A673 (cell line): ENCODE measurements around the gene PRRG1. TPM values are rescaled to one million over a fixed set of nuclear protein-coding genes. Genes with fewer than 3 reads are reported as not detected.

Experiments used
- BruUV-seq: library from RNA; stranded (reverse); fragments of 400-500 nt; replicated peaks from 2 replicates; lab custom pipeline; 2021; lab: Mats Ljungman, UMichigan
- CTCF ChIA-PET: fragments of 300-600 bp; sonication (Branson Sonifier 250); formaldehyde crosslinking; loops from one replicate; lab custom pipeline; 2022; ENCODE audit warnings: antibody characterized with exemption; lab: Charles Lee
- POLR2A ChIA-PET: fragments of 300-600 bp; sonication (Branson Sonifier 250); formaldehyde crosslinking; loops from one replicate; lab custom pipeline; 2022; ENCODE audit warnings: antibody characterized with exemption; ENCODE audit not compliant: low non-redundant PET; lab: Charles Lee
- DNase-seq: peaks from one replicate; pipeline ENCODE4 v3.0.0-alpha.2; 2015; ENCODE audit warnings: low spot score
- H3K27ac ChIP-seq: fragments of 200-600 bp; sonication (generic); 2 replicates; pipeline ENCODE4 v1.5.1; 2016; ENCODE audit warnings: mixed run types, low read depth, mild to moderate bottlenecking, mixed read lengths, antibody characterized with exemption, low read length; ENCODE audit not compliant: poor library complexity, severe bottlenecking
- H3K27me3 ChIP-seq: fragments of 200-600 bp; sonication (generic); replicated peaks from 2 replicates; pipeline ENCODE4 v1.6.1; 2017; ENCODE audit warnings: mixed run types, low read depth, mild to moderate bottlenecking, mixed read lengths, antibody characterized with exemption, low read length; ENCODE audit not compliant: insufficient read depth, poor library complexity
- H3K36me3 ChIP-seq: fragments of 200-600 bp; sonication (generic); 2 replicates; pipeline ENCODE4 v1.6.1; 2016; ENCODE audit warnings: mixed run types, mild to moderate bottlenecking, mixed read lengths, antibody characterized with exemption, low read length; ENCODE audit not compliant: insufficient read depth, poor library complexity, severe bottlenecking
- H3K4me1 ChIP-seq: fragments of 200-600 bp; sonication (generic); 2 replicates; pipeline ENCODE4 v1.6.1; 2017; ENCODE audit warnings: mixed run types, mild to moderate bottlenecking, mixed read lengths, antibody characterized with exemption, low read length; ENCODE audit not compliant: insufficient read depth, poor library complexity, severe bottlenecking
- H3K4me3 ChIP-seq: fragments of 200-600 bp; sonication (generic); 2 replicates; pipeline ENCODE4 v1.5.1; 2016; ENCODE audit warnings: low read depth, mixed run types, mild to moderate bottlenecking, mixed read lengths, low read length; ENCODE audit not compliant: poor library complexity, severe bottlenecking
- H3K9me3 ChIP-seq: fragments of 200-600 bp; sonication (generic); 2 replicates; pipeline ENCODE4 v1.6.1; 2016; ENCODE audit warnings: mixed run types, low read depth, mild to moderate bottlenecking, mixed read lengths, antibody characterized with exemption, low read length; ENCODE audit not compliant: poor library complexity, severe bottlenecking
- EZH2 ChIP-seq: fragments of 200-600 bp; sonication (generic); IDR thresholded peaks from 2 replicates; pipeline ENCODE4 v1.6.1; 2017; ENCODE audit warnings: borderline replicate concordance, low read depth, mild to moderate bottlenecking, mixed read lengths, antibody characterized with exemption, low read length; ENCODE audit not compliant: poor library complexity, severe bottlenecking
- intact Hi-C: fragments of 100-400 bp; cut with micrococcal nuclease; formaldehyde crosslinking; loops from one replicate; pipeline ENCODE4 v1.10.0; 2022; ENCODE audit not compliant: unreplicated experiment
- total RNA-seq: library from RNA; stranded (reverse); gene quantifications from 2 replicates; pipeline ENCODE4 v1.2.3, GENCODE V29; 2021
- TF ChIP-seq, protein P1 (sequence below): fragments of 300-800, 200-600 bp; sonication (generic); conservative IDR thresholded peaks from 2 replicates; pipeline ENCODE4 v1.5.1; 2017; ENCODE audit warnings: low read depth, mild to moderate bottlenecking, antibody characterized with exemption, low read length, moderate library complexity, mixed read lengths

PRRG1 gene
- total RNA-seq, 1 experiment from 2014 or later = 10.4 TPM

DNA sequence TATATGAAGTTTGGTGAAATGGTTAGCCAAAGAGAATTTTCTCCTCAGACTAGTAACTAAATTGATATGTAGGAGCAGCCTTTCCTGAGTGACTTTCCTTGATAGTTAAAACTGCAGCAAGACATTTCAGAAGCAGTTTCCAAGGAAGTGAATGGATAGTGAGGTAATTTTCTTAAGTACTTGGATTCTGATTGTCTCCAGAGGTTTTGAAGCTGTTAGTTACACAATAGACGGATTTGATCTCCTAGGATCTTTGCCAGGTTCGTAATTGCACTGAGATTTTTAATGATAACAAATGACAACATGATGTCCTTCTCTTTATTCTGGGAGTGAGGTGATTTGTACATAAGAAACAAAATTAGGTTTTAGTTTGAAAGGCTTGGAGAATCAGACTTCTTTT lies 29.2 kb downstream of the PRRG1 start:
- BruUV-seq = no TSS peak
- DNase-seq = peak; percentile 60
- H3K9me3 ChIP-seq = no peaks in the 10 kb centered on the region
- TF ChIP-seq, protein P1, sequence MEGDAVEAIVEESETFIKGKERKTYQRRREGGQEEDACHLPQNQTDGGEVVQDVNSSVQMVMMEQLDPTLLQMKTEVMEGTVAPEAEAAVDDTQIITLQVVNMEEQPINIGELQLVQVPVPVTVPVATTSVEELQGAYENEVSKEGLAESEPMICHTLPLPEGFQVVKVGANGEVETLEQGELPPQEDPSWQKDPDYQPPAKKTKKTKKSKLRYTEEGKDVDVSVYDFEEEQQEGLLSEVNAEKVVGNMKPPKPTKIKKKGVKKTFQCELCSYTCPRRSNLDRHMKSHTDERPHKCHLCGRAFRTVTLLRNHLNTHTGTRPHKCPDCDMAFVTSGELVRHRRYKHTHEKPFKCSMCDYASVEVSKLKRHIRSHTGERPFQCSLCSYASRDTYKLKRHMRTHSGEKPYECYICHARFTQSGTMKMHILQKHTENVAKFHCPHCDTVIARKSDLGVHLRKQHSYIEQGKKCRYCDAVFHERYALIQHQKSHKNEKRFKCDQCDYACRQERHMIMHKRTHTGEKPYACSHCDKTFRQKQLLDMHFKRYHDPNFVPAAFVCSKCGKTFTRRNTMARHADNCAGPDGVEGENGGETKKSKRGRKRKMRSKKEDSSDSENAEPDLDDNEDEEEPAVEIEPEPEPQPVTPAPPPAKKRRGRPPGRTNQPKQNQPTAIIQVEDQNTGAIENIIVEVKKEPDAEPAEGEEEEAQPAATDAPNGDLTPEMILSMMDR = no peak
- no peak for TF ChIP-seq EZH2
- ChIA-PET CTCF (no interaction called here), POLR2A (no interaction called here)
- no peak overlapping the region for H3K27ac ChIP-seq
- no peak overlapping the region for H3K4me3 ChIP-seq
- H3K36me3 ChIP-seq = no peaks in the 10 kb centered on the region
- intact Hi-C loops = no loop called here
- no peaks in the 10 kb centered on the region for H3K27me3 ChIP-seq
- H3K4me1 ChIP-seq = no peaks in the 10 kb centered on the region

DNA sequence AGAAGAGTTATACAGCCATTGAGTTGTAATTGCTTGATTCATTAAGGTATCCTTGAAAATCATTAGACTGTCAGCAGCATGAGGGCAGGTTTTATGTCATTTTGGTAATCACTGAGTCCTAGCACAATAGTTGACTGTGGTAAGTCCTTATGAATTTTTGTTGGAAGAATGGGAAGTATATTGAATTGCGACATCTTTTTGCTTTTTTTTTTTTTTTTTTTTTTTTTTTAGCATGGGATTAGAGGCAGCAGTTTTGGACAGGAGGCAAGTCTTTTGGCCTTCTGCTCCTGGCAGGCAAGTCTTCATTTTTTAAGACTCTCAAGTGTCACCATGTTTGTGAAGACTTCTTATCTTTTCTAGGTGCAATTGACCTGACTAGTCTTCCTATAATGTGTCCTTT lies 29.7 kb downstream of the PRRG1 start:
- Histone ChIP-seq H3K4me3 (no peak overlapping the region), H3K27me3 (no peaks in the 10 kb centered on the region), H3K27ac (no peak overlapping the region), H3K4me1 (no peaks in the 10 kb centered on the region), H3K9me3 (no peaks in the 10 kb centered on the region), H3K36me3 (no peaks in the 10 kb centered on the region)
- intact Hi-C loops = no loop called here
- ChIA-PET POLR2A (no interaction called here), CTCF (no interaction called here)
- DNase-seq = no peak
- no TSS peak for BruUV-seq
- TF ChIP-seq, protein P1 = no peak
- no peak for TF ChIP-seq EZH2

DNA sequence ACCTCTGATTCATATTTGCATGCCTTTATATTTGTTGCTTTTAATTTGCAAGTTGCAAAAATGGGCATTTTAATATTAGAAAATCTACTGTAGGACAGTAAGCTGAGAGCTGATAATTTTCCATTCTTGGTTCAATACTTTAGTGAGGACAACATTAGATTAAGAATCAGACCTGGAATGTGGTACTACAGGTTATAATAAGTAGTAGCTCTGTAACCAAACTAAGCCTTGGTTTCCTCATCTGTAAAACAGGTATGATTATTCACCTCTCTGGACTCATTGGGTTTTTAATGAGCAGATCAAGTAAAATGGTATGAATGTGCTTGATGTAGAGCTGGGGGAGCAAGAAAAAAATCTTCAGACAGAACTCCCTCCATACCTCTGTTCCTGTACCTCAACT lies 31.1 kb downstream of the PRRG1 start:
- H3K27ac ChIP-seq = no peak overlapping the region
- H3K9me3 ChIP-seq = no peaks in the 10 kb centered on the region
- no peaks in the 10 kb centered on the region for H3K27me3 ChIP-seq
- H3K4me1 ChIP-seq = no peaks in the 10 kb centered on the region
- no TSS peak for BruUV-seq
- TF ChIP-seq, protein P1 = no peak
- no peak for TF ChIP-seq EZH2
- H3K36me3 ChIP-seq = no peaks in the 10 kb centered on the region
- intact Hi-C loops = no loop called here
- POLR2A ChIA-PET = no interaction called here
- no peak overlapping the region for H3K4me3 ChIP-seq
- DNase-seq = no peak
- CTCF ChIA-PET = no interaction called here
